Right renal cortex interstitium (tissue), 3 donors: ENCODE data around the gene EREG. TPM values are rescaled to one million over a fixed set of nuclear protein-coding genes. Genes with fewer than 3 reads are reported as not detected.
"Not testable (repeated sequence)": the region's sequence is repeated elsewhere in the genome, so short reads cannot be mapped to it uniquely, and the experiment has no call there.

ENCODE experiments used
- DNase-seq, 3 donors: peaks; one replicate each; pipeline ENCODE4 v3.0.0-alpha.2; 2013; ENCODE audit warnings: low read depth in 3 of 3, low spot score in 2 of 3
- polyA plus RNA-seq, 3 donors: library from polyadenylated mRNA; unstranded; fragments of 120-200 nt; gene quantifications; one replicate each; pipeline ENCODE4 v1.2.1, GENCODE V29; 2013; ENCODE audit not compliant: insufficient read length in 3 of 3

Gene EREG
- polyA plus RNA-seq, 3 donors = 0.06 to 0.08 TPM; not detected in 1

GRCh38 chr4:74387790-74388189, 22.8 kb downstream of the EREG start:
- no peak for DNase-seq

DNA sequence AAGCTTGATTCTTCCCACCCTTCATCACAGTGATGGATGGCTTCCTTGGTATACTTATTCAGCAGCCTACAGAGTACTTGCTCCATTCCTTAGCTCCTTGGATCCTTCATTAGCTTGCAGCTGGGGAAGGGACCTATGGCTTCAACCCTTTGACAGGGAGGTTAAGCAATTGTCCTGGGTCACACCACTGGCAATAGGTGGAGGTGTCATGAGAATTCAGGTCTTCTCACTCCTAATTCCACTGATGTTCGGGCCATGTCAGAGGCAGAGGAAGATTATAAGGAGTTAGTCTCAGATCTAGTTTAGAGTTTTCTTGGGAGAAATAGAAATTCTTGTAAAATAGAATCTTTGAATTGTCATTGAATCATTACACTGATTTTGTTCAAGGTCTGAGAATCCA, 24.5 kb downstream of the EREG start:
- DNase-seq = no peak

- DNase-seq = no peak
Observed at GRCh38 chr4:74390677-74391076, 25.7 kb downstream of the EREG start.

- DNase-seq = no peak
Observed at GRCh38 chr4:74391346-74391745, 26.4 kb downstream of the EREG start.

DNA sequence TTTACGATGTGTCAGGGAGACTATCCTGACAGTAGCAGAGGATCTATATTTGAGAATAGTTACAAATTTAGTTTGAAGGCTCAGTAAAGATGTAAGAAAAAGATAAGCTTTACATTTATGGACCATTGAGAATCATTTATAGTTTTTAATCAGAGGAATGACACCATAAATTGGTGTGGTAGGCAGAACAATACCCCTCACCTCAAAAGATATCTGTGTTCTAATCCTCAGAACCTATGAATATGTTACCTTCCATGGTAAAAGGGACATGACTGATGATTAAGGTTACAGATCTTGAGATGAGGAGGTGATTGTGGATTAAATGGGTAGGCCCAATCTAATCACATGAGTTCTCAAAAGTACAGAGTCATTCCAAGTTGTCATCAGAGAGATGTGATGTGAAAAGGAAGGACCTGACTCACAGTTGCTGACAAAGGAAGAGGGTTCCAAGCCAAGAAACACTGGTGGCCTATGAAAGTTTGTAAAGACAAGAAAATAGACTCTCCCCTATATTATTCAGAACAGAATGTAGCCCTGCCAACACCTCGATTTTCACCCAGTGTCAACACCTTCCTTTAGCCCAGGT, 27.0 kb downstream of the EREG start:
- DNase-seq = no peak

- DNase-seq = no peak
Observed at GRCh38 chr4:74394476-74395136, 29.7 kb downstream of the EREG start.

DNA sequence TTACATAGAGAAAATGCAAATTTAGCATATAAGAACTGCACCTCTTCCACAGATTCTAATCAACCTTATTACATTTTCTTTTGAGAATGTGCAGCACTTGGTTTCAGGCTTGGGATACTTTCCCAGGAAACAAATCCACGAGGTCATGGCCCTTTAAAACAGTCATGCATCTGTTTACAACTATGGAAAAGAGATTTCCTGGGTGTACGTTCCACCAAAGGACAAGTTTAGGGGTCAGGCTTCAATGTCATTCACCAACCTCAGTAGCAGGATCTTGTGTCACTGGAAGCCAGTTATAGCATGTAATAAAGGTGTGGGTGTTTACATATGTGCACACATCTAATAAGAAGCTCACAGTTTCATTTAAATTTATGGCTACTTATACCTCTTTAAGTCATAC, 30.7 kb downstream of the EREG start:
- DNase-seq = no peak

DNA sequence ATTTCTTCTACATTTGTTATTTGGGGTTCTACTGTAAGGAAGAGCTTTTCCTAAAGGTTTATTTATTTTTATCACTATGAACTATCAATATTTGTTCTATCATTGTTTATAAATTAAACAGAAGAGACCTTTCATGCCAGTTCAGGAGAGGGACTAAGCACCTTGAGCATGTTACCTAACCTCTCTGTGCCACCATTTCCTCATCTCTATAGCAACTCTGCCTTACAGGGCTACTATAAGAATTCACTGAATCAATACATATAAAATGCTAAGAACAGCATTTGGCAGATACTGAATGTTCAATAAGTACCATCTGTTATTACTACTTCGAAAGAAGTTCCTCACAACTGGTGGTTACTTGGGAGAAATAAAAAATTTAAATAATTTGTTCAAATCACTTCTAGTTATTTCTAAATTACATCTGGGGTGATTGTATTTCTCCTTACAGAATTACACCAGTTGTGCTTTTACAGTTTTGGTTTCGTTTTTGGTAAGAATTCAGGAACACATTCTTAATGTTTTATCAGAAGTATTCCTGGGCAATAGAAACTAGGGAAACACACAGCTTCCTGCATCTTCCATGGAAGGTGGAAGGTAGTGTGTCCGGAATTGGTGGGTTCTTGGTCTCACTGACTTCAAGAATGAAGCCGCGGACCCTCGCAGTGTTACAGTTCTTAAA, 32.9 kb downstream of the EREG start:
- DNase-seq = no peak

DNA sequence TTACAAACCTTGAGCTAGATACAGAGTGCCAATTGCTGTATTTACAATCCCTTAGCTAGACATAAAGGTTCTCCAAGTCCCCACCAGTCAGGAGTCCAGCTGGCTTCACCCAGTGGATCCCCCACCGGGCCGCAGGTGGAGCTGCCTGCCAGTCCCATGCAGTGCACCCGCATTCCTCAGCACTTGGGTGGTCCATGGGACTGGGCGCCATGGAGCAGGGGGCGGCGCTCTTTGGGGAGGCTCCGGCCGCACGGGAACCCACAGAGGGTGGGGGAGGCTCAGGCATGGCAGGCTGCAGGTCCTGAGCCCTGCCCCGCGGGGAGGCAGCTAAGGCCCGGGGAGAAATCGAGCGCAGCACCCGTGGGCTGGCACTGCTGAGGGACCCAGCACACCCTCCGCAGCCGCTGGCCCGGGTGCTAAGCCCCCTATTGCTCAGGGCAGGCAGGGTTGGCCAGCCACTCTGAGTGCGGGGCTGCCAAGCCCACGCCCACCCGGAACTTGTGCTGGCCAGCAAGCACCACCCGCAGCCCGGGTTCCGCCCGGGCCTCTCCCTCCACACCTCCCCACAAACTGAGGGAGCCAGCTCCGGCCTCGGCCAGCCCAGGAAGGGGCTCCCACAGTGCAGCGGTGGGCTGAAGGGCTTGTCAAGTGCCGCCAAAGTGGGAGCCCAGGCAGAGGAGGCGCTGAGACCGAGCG, 34.1 kb downstream of the EREG start:
- not testable (repeated sequence) for DNase-seq

- no peak for DNase-seq
Observed at GRCh38 chr4:74400395-74400794, 35.5 kb downstream of the EREG start.

DNA sequence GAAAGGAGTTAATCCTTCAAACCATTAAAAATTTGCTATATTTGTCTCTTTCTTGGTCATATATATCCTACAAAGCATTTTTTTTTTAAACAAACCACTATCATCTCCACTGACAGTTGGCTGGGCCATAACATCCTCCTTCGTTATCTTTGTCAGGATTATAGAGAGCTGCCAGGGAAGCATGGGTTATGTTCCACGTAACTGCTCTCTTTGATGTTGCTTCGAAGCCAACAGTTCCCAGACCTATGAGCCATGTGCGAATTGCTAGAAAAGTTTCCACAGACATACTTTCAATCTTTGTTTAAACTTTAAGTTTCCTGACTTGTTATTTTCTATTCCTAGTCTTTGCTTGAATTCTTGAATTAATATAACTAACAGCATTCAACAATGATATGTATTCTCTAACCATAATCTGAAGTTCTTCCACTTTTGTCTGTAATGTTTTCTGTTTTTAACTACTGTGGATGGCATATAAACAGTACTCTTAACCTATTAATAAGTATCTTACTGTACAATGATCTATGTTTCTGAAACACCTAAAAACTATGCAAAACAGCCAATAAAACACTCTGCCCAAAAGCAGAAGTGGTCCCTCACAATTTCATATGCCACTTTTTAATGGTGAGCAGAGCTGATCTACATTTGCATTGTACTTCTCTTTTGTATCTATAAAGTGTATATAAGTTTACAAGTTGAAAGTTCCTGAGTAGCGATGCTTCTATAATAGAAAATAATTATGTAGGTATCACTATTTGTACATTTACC, 37.9 kb downstream of the EREG start:
- no peak for DNase-seq

GRCh38 chr4:74407891-74408290, 42.9 kb downstream of the EREG start:
- DNase-seq = no peak

- DNase-seq = no peak
Observed at GRCh38 chr4:74408639-74409038, 43.7 kb downstream of the EREG start.

- DNase-seq = no peak
Observed at GRCh38 chr4:74410272-74410671, 45.3 kb downstream of the EREG start.

DNA sequence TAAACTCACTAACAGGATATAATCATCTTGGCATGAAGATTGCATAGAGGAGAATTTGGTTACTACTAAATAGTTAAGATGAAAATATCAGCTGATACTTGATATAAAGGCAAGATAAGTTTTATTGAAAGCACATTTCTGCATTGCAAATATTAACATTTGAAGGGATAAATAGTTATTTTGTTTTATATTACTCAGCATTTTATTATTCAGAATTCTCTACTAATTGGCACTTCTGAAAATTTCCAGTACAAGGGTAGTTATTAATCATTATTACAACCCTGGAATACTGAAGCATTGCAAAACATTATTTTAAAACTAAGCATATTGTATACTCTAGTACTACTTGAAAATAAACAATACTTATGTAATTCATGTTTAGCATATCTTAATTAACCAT, 47.3 kb downstream of the EREG start:
- DNase-seq = no peak

GRCh38 chr4:74413265-74413664, 48.3 kb downstream of the EREG start:
- no peak for DNase-seq

DNA sequence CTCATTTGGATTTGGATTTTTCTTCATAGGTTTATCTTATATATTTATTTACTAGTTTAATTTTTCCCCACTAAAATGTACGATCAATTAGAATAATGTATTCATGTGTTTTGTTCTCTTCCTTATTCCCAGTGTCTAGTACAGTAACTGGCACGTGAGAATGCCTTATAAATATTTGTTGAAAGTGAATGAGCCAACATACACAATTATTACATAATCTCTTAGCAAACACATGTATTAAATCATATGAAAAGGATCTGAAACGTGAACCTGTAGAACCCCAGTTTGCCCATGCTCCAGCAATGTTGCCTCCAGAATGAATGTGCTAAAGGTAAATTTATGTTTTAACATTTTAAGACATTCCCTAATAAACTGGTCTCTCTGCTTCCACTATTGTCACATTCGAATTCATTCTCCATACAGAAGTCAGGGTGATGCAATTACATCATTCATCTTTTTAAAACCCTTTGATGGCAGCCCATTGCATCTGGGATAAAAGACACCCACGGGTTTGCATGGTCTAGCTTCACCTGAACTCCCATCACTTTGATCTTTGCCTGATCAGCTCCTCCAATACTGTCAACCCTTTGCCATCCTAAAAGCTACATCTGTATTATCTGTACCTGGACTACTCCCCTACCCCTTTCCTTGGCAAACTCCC, 49.3 kb downstream of the EREG start:
- DNase-seq = no peak

DNA sequence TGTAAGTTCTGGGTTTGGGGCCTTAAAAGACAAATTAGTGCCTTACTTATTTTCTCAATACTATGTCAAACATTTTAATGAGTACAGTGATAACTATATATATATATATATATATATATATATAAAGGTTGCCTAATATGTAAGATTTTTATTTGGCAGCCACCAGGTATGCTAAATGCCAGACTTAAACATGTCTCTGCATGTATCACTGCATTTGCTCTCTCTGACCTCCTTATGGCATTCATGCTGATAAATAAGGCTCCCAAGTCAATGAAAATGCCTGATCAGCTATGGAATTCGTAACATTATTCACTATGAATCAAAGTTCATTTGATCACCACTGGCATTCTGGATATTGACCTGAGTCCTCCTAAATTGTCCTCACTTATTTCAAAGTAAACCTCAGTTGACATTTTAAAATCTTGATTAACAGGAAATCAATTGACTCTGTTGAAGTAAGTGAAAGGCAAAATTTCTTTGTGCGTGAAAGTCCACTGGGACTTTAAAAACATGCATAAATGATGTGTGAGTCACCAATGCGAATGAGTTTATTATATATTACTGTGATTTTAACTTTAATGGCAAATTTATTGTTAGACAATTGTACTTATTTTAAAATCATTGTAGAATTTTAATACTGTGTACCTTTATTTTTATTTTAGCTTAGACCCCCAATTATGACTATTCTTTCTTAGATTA, 50.8 kb downstream of the EREG start:
- DNase-seq = no peak

- DNase-seq = no peak
Observed at GRCh38 chr4:74418063-74418670, 53.2 kb downstream of the EREG start.
